Measurements from ENCODE around the gene PTPRU. TPM values are rescaled to one million over a fixed set of nuclear protein-coding genes. Genes with fewer than 3 reads are reported as not detected.
A peak's percentile ranks its signal among the peaks of the same experiment; 100 is the strongest.
"Not testable (repeated sequence)": the region's sequence is repeated elsewhere in the genome, so short reads cannot be mapped to it uniquely, and the experiment has no call there.

PTPRU gene
- total RNA-seq, 1 donor from 2014 or later, result 11.2 TPM

- DNase-seq, result not testable (repeated sequence)
These were observed 14.1 kb upstream of the PTPRU start for GRCh38 chr1:29222260-29222659.

DNA sequence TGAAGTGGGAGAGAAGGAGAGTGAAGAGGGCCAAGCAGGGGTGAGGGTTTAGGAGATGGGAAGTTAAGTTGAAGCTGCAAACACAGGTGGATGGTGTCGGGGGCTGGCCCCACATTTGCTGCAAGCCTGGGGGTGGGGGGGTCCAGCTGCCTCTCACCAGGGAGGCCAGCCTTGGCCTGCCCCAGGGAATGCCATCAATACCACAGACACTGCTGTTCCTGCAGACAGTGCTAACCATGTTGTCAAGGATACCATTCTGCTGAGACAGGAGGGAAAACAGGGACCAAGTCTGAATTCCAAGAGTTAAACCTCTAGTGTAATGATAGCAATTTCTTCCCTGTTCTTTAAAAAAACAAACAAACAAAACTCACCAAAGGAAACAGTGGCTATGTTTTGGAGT is 13.6 kb upstream of the PTPRU start:
- DNase-seq, result no peak

GRCh38 chr1:29223521-29223920 is 12.8 kb upstream of the PTPRU start:
- no peak for DNase-seq

- no peak for DNase-seq
These were observed 11.9 kb upstream of the PTPRU start for GRCh38 chr1:29224356-29224837.

DNA sequence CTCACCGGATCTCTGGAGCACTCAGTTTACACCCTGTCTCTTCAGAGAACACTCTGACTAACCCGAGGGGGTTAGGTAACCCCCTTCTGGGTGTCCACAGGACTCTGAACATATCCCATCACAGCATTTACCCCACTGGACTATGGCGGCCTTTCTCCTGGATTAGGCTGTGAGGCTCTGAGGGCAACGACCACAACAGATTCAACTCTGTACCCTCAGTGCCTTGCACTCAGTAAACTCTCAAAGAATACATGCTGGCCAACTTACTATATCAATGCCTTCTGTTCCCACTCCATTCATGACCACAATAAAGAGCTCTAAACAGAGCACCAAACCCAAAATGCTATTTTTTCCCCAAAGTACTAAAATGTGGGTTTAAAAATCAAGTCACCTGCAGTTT is 11.0 kb upstream of the PTPRU start:
- no peak for DNase-seq

- no peak for DNase-seq
These were observed 8.8 kb upstream of the PTPRU start for GRCh38 chr1:29227511-29227910.

DNA sequence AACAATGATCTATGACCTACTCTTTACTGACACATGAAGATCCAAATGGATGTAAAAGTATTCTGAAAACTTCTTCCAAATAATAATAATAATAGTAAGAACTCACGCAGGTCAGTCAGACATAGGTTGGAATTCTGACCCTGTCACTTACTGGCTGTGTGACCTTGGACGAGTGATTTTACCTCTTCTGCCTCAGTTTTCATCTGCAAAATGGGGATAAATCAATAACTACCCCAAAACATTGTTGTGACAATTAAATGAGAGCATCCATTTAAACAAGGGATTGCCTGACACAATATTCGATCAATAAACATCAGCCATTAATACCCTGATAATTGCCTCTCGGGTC is 6.1 kb upstream of the PTPRU start:
- no peak for DNase-seq

- DNase-seq, result peak; percentile 89
These were observed 5.6 kb upstream of the PTPRU start, which contains the start of gene MECR for GRCh38 chr1:29230553-29231378. MECR (minus strand) TSS chr1:29230934; CDS start chr1:29230906, 28 bp downstream.

GRCh38 chr1:29232387-29232786 is 3.9 kb upstream of the PTPRU start:
- no peak for DNase-seq

DNA sequence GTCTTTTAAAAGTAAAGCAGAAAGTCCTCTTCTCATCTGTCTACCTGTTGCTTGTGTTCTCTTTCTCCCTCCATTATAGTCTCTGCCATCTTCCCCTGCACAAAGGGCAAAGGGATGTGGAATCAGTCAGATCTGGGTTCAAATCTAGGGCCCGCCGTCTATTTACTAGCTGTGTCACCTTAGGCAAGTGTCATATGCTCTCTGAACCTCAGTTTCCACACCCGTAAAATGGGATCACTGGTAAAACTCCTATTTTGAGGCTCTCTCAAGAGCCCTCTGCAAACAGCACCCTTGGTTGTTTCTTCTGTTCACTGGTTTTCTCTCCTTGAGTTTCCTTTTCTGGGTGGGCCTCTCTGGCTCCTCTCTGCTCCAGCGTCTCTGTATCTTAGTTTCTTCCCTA is 2.6 kb upstream of the PTPRU start:
- no peak for DNase-seq

GRCh38 chr1:29234471-29234870 is 1.9 kb upstream of the PTPRU start:
- no peak for DNase-seq

- DNase-seq, result not testable (repeated sequence)
These were observed 1.4 kb upstream of the PTPRU start for GRCh38 chr1:29234881-29235280.

DNA sequence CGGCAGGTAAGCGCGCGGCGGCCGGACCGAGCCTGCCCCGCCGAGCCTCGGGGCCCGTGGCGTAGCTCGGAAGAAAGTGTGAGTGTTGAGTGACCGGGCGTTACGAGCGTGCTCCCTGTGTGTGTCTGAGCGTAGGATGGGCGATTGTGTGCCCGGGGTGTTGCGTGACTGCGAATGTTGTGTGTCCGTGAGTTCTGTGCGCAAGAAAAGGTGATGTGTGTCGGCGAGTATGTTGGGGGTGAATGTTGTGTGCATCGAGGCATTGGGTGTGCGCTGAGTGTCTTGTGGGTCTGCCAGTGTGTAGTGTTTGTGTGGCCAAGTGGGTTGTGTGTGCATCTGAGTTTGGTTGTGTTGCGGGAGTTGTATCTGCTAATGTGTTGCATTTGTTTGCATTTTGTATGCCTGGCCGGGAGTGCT is 398 bp downstream of the PTPRU start:
- peak; percentile 18 for DNase-seq

DNA sequence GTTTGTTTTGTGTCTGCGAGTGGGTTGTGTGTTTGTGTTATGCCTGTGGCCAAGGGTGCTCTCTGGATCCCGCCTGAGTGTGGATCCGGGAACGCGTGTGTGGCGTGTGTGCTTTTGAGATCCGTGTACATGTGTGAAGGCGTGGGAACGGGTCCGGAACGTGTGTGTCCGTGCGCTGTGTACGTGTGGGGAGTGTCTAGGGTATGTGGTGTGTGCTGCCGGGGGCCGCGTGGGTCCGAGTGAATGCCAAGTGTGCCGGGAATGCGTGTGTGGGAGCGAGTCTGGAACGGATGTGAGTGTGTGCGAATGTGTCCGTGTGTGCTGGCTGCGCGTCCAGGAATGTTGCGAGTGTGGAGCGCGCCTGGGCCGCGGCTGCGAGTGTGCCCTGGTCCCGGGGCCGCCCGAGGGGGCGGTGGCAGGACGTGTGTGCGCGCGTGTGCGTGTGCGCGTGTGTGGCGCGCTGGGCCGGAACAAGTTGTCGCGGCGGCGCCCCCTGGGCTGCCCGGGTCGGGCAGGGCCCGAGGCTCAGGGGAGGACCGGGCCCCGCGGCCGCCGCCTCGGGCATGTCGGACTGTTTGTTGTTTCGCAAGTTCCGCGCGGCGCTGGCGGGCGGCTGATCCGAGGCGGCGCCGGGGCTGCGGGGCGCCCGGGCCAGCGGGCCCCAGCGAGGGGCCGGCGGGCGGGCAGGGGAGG is 953 bp downstream of the PTPRU start:
- DNase-seq, result peak; percentile 34

GRCh38 chr1:29237852-29238619 is 1.7 kb downstream of the PTPRU start:
- DNase-seq, result no peak

DNA sequence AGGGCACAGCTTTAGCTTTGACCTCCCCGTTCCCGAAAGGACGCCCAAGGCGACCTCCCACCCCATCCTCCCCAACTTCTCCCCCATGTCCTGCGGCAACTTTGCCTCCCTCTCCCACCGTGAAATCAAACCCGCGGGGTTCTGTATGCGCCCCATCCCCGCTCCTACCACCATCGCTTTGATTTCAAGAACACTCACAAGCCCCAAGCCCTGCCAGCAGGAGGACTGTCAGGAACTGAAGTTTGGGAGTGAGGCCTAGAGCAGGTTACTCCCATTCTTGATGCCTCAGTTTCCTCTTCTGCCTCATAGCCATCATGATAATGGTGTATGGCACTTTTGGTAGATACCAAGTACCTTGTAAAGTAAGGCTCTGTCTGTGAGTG is 2.3 kb downstream of the PTPRU start:
- DNase-seq, result no peak

GRCh38 chr1:29239142-29239541 is 2.8 kb downstream of the PTPRU start:
- no peak for DNase-seq

GRCh38 chr1:29240400-29240837 is 4.1 kb downstream of the PTPRU start:
- DNase-seq, result peak; percentile 5

DNA sequence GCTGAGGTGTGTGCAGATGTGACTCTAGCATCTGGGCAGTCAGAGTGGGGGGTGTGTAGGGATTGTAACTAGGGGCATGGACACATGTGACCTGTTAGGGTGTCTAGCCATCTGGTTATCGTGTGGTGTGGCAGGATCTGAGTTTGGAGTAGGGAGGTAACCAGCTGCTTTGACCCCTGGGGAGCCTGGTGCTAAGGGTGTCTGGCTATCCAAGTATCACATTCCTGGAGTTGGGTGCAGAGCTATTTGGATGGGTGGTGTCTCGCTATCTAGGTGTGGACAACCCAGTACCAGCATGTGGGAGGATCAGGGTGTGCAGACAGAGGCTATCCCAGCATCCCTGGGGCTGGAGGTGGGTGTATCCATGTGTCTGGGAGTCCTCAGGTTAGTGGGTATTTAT is 4.7 kb downstream of the PTPRU start:
- DNase-seq, result no peak

- DNase-seq, result no peak
These were observed 6.9 kb downstream of the PTPRU start for GRCh38 chr1:29243023-29243870.

GRCh38 chr1:29243871-29244200 is 7.5 kb downstream of the PTPRU start:
- DNase-seq, result no peak

- no peak for DNase-seq
These were observed 8.9 kb downstream of the PTPRU start for GRCh38 chr1:29245261-29245660.
